Measurements from ENCODE around the gene TMA16. TPM values are rescaled to one million over a fixed set of nuclear protein-coding genes. Genes with fewer than 3 reads are reported as not detected.

Gene TMA16
- total RNA-seq, 2 experiments from 2014 or later: 54.7 to 63.6 TPM

- H3K36me3 Mint-ChIP-seq (ENCODE audit: low read depth): no peaks in the 10 kb centered on the region
- ChIA-PET POLR2A (no interaction called here), CTCF (interaction anchor here (0.7 to 1.6 kb wide), 6 partner anchors 8 to 136 kb away, joined by 3 to 5 read pairs (median 3); no protein-coding TSS in a partner anchor)
- peaks cover 3% of the 10 kb centered on the region for H3K4me1 Mint-ChIP-seq
- DNase-seq (peak; percentile 79), ATAC-seq (peak; percentile 92)
- H3K4me3 Mint-ChIP-seq: no peak overlapping the region
- no peak overlapping the region for H3K27ac Mint-ChIP-seq
- no peaks in the 10 kb centered on the region for H3K9me3 Mint-ChIP-seq (ENCODE audit: low read depth)
- no peaks in the 10 kb centered on the region for H3K27me3 Mint-ChIP-seq
- intact Hi-C loops (cut with DNase I, micrococcal nuclease): loop anchor here (1.0 to 10.0 kb wide), 7 partner anchors 50 to 1047 kb away; partner anchors contain the start of genes NAF1 (in 1 of the 2), NPY1R (in 1 of the 2) and TMA16 (in 1 of the 2)
Observed at GRCh38 chr4:163544407-163545038, 50.0 kb downstream of the TMA16 start.

GRCh38 chr4:163548481-163549243 lies 54.2 kb downstream of the TMA16 start:
- Mint-ChIP-seq H3K36me3 (ENCODE audit: low read depth) (no peaks in the 10 kb centered on the region), H3K9me3 (ENCODE audit: low read depth) (no peaks in the 10 kb centered on the region), H3K27me3 (no peaks in the 10 kb centered on the region), H3K4me1 (peaks cover 7% of the 10 kb centered on the region), H3K27ac (no peak overlapping the region), H3K4me3 (no peak overlapping the region)
- CTCF ChIA-PET: interaction anchor here (0.5 to 13.3 kb wide), 21 partner anchors 8 to 1205 kb away, joined by 3 to 125 read pairs (median 4); partner anchors contain the start of gene TMA16
- ATAC-seq (peak; percentile 53), DNase-seq (peak; percentile 10)
- POLR2A ChIA-PET: no interaction called here
- intact Hi-C loops (cut with DNase I, micrococcal nuclease): loop anchor here (1.0 to 10.0 kb wide), 7 partner anchors 54 to 1052 kb away; partner anchors contain the start of genes NAF1 (in 2 of the 2) and TMA16 (in 1 of the 2)

GRCh38 chr4:163550869-163551267 lies 56.4 kb downstream of the TMA16 start:
- no peak overlapping the region for H3K4me3 Mint-ChIP-seq
- no peak overlapping the region for H3K27ac Mint-ChIP-seq

GRCh38 chr4:163553146-163553545 lies 58.7 kb downstream of the TMA16 start:
- no peak overlapping the region for H3K27ac Mint-ChIP-seq
- intact Hi-C loops (cut with DNase I, micrococcal nuclease): loop anchor here in 1 of 2 experiments (5.0 kb wide), 1 partner anchor 1194 kb away; no protein-coding TSS in a partner anchor
- no peaks in the 10 kb centered on the region for H3K36me3 Mint-ChIP-seq (ENCODE audit: low read depth)
- POLR2A ChIA-PET: no interaction called here
- CTCF ChIA-PET: interaction anchor here (1.1 to 13.3 kb wide), 6 partner anchors 13 to 210 kb away, joined by 3 to 125 read pairs (median 4); no protein-coding TSS in a partner anchor
- peaks cover 22% of the 10 kb centered on the region for H3K4me1 Mint-ChIP-seq
- DNase-seq (no peak), ATAC-seq (no peak)
- no peaks in the 10 kb centered on the region for H3K9me3 Mint-ChIP-seq (ENCODE audit: low read depth)
- no peaks in the 10 kb centered on the region for H3K27me3 Mint-ChIP-seq
- H3K4me3 Mint-ChIP-seq: no peak overlapping the region

More at GRCh38 chr4:163550869-163551267, 56.4 kb downstream of the TMA16 start:
- no peak for ATAC-seq
- ChIA-PET CTCF (interaction anchor here (0.7 to 13.3 kb wide), 29 partner anchors 8 to 1180 kb away, joined by 3 to 125 read pairs (median 4); partner anchors contain the start of genes NPY1R and TMA16), POLR2A (interaction anchor here (0.7 kb wide), 1 partner anchor 440 kb away, joined by 3 read pairs; no protein-coding TSS in a partner anchor)
- no peaks in the 10 kb centered on the region for H3K27me3 Mint-ChIP-seq
- no peaks in the 10 kb centered on the region for H3K36me3 Mint-ChIP-seq (ENCODE audit: low read depth)
- no peak for DNase-seq
- no peaks in the 10 kb centered on the region for H3K9me3 Mint-ChIP-seq (ENCODE audit: low read depth)
- peaks cover 10% of the 10 kb centered on the region for H3K4me1 Mint-ChIP-seq
- intact Hi-C loops (cut with DNase I, micrococcal nuclease): loop anchor here (1.0 to 5.0 kb wide), 8 partner anchors 130 to 1198 kb away; no protein-coding TSS in a partner anchor

GRCh38 chr4:163554870-163555465 lies 60.5 kb downstream of the TMA16 start:
- Mint-ChIP-seq H3K27me3 (no peaks in the 10 kb centered on the region), H3K36me3 (ENCODE audit: low read depth) (peaks cover 2% of the 10 kb centered on the region), H3K9me3 (ENCODE audit: low read depth) (no peaks in the 10 kb centered on the region), H3K4me3 (no peak overlapping the region), H3K27ac (no peak overlapping the region), H3K4me1 (peaks cover 34% of the 10 kb centered on the region)
- DNase-seq (no peak), ATAC-seq (no peak)
- intact Hi-C loops (cut with DNase I, micrococcal nuclease): loop anchor here (1.0 to 5.0 kb wide), 5 partner anchors 126 to 1192 kb away; no protein-coding TSS in a partner anchor
- POLR2A ChIA-PET: no interaction called here
- CTCF ChIA-PET: interaction anchor here (0.6 to 13.3 kb wide), 8 partner anchors 124 to 1368 kb away, joined by 3 to 125 read pairs (median 5); no protein-coding TSS in a partner anchor

GRCh38 chr4:163556177-163556576 lies 61.7 kb downstream of the TMA16 start:
- ChIA-PET CTCF (interaction anchor here (0.7 to 13.3 kb wide), 15 partner anchors 8 to 1175 kb away, joined by 3 to 125 read pairs (median 3); no protein-coding TSS in a partner anchor), POLR2A (no interaction called here)

GRCh38 chr4:163556650-163557391 lies 62.3 kb downstream of the TMA16 start:
- intact Hi-C loops (cut with DNase I, micrococcal nuclease): no loop called here
- CTCF ChIA-PET: interaction anchor here (0.7 to 13.3 kb wide), 9 partner anchors 7 to 1174 kb away, joined by 3 to 125 read pairs (median 5); no protein-coding TSS in a partner anchor
- Mint-ChIP-seq H3K36me3 (ENCODE audit: low read depth) (peaks cover 5% of the 10 kb centered on the region), H3K27me3 (no peaks in the 10 kb centered on the region), H3K27ac (no peak overlapping the region), H3K4me1 (peaks cover 30% of the 10 kb centered on the region), H3K4me3 (no peak overlapping the region), H3K9me3 (ENCODE audit: low read depth) (peaks cover 4% of the 10 kb centered on the region)
- POLR2A ChIA-PET: no interaction called here
- ATAC-seq: no peak
- DNase-seq: no peak

More at GRCh38 chr4:163556177-163556576, 61.7 kb downstream of the TMA16 start:
- H3K9me3 Mint-ChIP-seq (ENCODE audit: low read depth): peaks cover 2% of the 10 kb centered on the region
- peaks cover 30% of the 10 kb centered on the region for H3K4me1 Mint-ChIP-seq
- no peak overlapping the region for H3K27ac Mint-ChIP-seq
- DNase-seq (no peak), ATAC-seq (no peak)
- H3K36me3 Mint-ChIP-seq (ENCODE audit: low read depth): peaks cover 3% of the 10 kb centered on the region
- H3K27me3 Mint-ChIP-seq: no peaks in the 10 kb centered on the region
- H3K4me3 Mint-ChIP-seq: no peak overlapping the region
- intact Hi-C loops (cut with DNase I, micrococcal nuclease): no loop called here

GRCh38 chr4:163558539-163559044 lies 64.1 kb downstream of the TMA16 start:
- CTCF ChIA-PET: interaction anchor here (0.7 to 13.3 kb wide), 5 partner anchors 9 to 490 kb away, joined by 3 to 125 read pairs (median 3); no protein-coding TSS in a partner anchor
- H3K9me3 Mint-ChIP-seq (ENCODE audit: low read depth): peaks cover 11% of the 10 kb centered on the region

GRCh38 chr4:163562496-163562895 lies 68.0 kb downstream of the TMA16 start:
- CTCF ChIA-PET: interaction anchor here (2.5 kb wide), 1 partner anchor 12 kb away, joined by 12 read pairs; no protein-coding TSS in a partner anchor
- H3K27ac Mint-ChIP-seq: no peak overlapping the region
- POLR2A ChIA-PET: no interaction called here
- H3K27me3 Mint-ChIP-seq: no peaks in the 10 kb centered on the region
- peaks cover 27% of the 10 kb centered on the region for H3K4me1 Mint-ChIP-seq
- no peak for DNase-seq
- peaks cover 11% of the 10 kb centered on the region for H3K9me3 Mint-ChIP-seq (ENCODE audit: low read depth)
- H3K36me3 Mint-ChIP-seq (ENCODE audit: low read depth): peaks cover 5% of the 10 kb centered on the region
- H3K4me3 Mint-ChIP-seq: no peak overlapping the region
- intact Hi-C loops (cut with DNase I, micrococcal nuclease): no loop called here
- no peak for ATAC-seq

More at GRCh38 chr4:163558539-163559044, 64.1 kb downstream of the TMA16 start:
- no peaks in the 10 kb centered on the region for H3K27me3 Mint-ChIP-seq
- H3K4me1 Mint-ChIP-seq: peaks cover 30% of the 10 kb centered on the region
- peaks cover 5% of the 10 kb centered on the region for H3K36me3 Mint-ChIP-seq (ENCODE audit: low read depth)
- peak; percentile 16 for DNase-seq
- intact Hi-C loops (cut with DNase I, micrococcal nuclease): no loop called here
- no peak overlapping the region for H3K4me3 Mint-ChIP-seq
- ATAC-seq: peak; percentile 47
- POLR2A ChIA-PET: interaction anchor here (0.7 kb wide), 1 partner anchor 10 kb away, joined by 3 read pairs; no protein-coding TSS in a partner anchor
- H3K27ac Mint-ChIP-seq: peak overlapping the region; percentile 49

- peaks cover 11% of the 10 kb centered on the region for H3K9me3 Mint-ChIP-seq (ENCODE audit: low read depth)
- ATAC-seq: no peak
- H3K27me3 Mint-ChIP-seq: no peaks in the 10 kb centered on the region
- POLR2A ChIA-PET: no interaction called here
- H3K4me1 Mint-ChIP-seq: peaks cover 17% of the 10 kb centered on the region
- no peak overlapping the region for H3K27ac Mint-ChIP-seq
- H3K4me3 Mint-ChIP-seq: no peak overlapping the region
- CTCF ChIA-PET: interaction anchor here (0.7 to 2.5 kb wide), 3 partner anchors 8 to 117 kb away, joined by 3 to 12 read pairs (median 4); no protein-coding TSS in a partner anchor
- intact Hi-C loops (cut with DNase I, micrococcal nuclease): no loop called here
- no peak for DNase-seq
- peaks cover 5% of the 10 kb centered on the region for H3K36me3 Mint-ChIP-seq (ENCODE audit: low read depth)
Observed at GRCh38 chr4:163563592-163563991, 69.1 kb downstream of the TMA16 start.
